HG02970 (cell line): ENCODE results near the gene ARRDC2.
A peak's percentile ranks its signal among the peaks of the same experiment; 100 is the strongest.
"Not testable (repeated sequence)": the region's sequence is repeated elsewhere in the genome, so short reads cannot be mapped to it uniquely, and the experiment has no call there.

Experiments
- ATAC-seq: cut with Tn5 transposase; IDR thresholded peaks from one replicate; pipeline ENCODE4 v1.9.1; 2021; ENCODE audit warnings: mild to moderate bottlenecking, moderate library complexity, moderate number of reproducible peaks; ENCODE audit not compliant: unreplicated experiment, low FRiP score

The ARRDC2 gene

DNA sequence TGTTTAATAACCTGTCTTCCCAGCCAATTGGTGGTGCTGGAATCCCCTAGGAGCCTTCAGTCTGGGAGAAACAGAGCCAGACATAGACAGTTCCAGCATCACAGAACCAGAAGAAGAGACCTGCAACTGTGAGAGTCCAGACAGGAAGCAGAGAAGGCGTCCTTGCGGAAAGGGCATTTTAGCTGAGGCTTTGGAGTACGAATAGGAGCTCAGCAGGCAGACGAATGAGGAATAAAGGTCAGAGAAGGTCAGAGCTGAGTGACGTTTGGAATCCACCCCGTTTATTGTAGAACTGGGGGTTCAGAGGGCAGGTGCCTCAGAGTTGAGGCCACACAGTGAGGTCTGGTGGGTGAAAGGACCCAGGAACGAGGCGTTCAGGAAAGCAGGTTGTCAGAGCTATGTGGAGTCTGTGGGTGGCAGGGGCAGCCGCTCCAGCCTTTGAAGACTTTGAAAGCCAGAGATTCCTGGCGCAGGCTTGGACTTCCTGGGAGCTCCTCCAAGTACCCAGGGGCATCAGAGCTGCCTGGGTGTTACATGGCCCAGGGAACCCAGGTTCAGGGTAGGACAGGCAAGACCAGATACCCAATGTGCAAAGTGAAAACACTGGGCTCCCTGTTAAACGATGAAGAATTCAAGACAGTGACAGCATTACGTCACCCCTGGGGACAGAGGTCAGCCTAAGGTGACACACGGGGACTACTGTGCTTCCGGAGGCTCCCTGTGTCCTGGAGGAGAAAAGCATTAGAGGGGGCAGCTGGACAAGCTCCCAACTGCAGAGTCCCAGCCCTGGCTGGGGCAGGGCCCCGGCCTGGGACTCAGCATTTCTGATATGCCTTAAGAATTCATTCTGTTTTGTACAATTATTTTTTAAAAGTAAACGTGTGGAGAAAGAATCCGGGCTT is 5.5 kb downstream of the ARRDC2 start:
- ATAC-seq, result no peak

GRCh38 chr19:18014197-18014596 is 6.2 kb downstream of the ARRDC2 start:
- ATAC-seq, result no peak

- no peak for ATAC-seq
Observed at GRCh38 chr19:18016209-18016910, 8.4 kb downstream of the ARRDC2 start.

- ATAC-seq, result no peak
Observed at GRCh38 chr19:18017275-18018083, 9.5 kb downstream of the ARRDC2 start.

DNA sequence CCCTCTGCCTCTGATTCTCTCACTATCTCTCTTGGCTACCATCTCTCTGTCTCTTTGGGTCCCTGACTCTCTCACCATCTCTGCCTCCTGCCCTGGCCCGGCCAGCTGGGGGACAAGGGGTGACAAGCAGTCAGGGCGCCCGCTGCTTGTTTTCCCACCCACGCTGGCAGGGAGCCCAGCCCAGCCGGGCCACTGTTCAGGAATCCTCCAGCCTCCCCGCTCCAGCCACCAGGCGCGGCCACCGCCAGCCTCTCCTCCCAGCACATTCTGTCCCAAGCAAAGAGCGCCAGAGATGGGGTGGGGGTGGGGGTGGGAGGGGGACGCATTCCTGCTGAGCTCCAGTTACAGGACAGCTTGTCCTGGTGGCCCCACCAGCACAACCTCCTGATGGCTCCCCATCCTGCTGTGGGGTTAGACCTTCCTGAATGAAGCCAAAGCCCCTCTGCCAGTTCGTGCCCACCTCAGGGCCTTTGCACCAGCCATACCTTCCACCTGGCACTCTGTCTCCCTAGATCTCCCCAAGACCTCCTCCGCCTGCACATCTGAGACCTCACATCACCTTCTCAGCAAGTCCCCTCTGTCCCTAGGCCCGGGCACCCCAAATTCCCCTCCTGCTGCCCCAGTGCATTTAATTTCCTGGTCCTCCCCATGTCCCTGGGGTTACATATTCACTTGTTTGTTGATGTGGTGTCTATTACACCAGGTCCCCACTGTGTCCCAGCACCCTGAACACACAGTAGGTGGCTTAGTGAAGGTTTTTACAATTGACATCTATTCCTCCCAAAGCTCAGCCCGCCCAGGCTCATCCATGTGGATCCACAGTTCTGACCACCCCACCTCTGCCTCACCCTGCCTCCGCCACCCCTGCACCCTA is 12.5 kb downstream of the ARRDC2 start:
- ATAC-seq, result no peak

DNA sequence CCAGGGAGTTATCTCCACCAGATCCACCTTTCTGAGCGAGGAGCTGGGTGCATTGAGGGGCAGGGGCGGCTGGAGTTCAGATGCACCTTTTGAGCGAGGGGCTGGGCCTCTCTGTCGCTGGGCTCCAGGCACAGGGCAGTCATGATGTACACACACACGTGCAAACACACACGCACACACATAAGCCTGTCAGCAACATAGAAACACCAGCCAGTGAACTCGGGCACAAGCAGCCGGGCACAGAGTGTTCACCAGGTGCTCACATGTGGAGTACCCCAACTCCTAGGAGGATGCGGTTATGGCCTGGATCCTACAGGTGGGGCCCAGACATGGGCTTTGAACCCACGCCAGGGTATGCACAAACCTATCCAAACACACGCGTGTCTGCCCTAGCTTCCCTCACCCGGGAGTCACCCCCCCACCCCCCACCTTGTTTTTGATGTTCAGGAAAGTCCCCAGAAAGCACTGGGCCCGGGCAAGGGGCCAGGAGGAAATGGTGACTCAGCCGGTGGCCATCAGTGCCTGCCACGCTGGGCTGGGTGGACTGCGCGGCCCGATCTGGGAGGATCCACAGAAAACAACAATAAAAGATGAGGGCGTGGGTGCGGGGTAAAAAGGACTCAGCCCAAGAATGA is 13.3 kb downstream of the ARRDC2 start:
- ATAC-seq, result no peak

DNA sequence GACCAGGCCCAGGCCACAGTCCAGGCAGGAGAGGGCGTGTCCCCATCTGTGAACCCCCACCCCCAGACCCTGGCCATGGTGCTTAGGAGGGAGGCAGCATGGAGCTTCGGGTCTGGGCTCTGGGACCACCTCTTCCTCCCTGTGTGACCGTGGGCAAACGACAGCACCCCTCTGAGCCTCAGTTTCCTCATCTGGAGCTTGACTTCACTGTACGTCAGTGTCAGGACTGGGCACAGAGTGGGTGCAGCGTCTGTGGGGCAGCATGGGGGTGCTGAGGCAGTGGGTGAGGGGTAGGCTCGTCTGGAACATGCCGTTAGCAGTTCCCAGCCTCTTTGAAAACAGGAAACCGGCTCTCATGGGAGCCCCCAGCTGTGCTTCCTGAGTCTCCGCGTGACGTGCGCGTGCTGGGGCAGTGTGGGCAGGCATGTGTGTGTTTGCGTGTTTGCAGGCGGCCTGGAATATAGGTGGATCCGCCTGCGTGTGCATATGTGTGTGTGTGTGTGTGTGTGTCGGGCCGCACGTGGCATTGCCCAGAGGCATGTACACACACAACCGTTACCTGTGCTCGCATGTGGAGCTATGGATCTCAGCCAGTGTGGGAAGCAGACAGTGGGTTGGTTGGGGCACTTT is 15.8 kb downstream of the ARRDC2 start:
- ATAC-seq, result no peak

- no peak for ATAC-seq
Observed at GRCh38 chr19:18027151-18027550, 19.2 kb downstream of the ARRDC2 start.

DNA sequence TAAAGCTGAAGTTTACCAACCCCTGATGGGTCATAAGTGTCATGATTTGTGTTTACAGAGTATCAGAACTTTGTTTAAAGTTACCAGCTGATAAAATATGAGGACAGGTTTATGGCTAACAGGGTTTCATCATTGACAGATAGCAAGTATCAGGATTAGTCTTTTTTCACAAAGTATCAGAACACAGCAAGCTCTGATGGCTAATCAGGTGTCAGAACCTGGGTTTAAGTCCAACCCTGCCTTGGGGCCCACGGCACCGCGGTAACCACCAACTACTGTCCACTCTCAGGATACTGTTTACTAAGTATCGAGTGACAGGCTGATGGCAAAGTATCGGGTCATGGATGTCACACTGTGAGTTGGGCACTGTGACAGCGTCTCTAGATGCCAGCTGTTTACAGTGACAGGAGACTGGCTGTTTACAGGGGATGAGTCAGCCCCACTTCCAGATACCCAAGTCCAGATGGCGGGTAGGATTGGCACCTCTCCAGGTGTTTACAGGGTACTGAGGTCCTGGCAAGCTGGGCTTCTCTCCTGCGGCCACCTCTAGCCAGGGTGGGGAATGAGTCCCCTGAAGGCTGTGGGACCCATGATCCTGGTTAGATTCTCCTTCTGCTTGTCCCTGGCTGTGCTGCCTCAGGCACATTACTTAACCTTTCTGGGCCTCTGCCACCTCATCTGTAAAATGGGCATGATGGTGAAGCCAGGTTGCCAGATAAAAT is 21.8 kb downstream of the ARRDC2 start:
- ATAC-seq, result no peak

GRCh38 chr19:18031401-18031800 is 23.4 kb downstream of the ARRDC2 start:
- not testable (repeated sequence) for ATAC-seq

- ATAC-seq, result not testable (repeated sequence)
Observed at GRCh38 chr19:18032102-18032501, 24.1 kb downstream of the ARRDC2 start.

DNA sequence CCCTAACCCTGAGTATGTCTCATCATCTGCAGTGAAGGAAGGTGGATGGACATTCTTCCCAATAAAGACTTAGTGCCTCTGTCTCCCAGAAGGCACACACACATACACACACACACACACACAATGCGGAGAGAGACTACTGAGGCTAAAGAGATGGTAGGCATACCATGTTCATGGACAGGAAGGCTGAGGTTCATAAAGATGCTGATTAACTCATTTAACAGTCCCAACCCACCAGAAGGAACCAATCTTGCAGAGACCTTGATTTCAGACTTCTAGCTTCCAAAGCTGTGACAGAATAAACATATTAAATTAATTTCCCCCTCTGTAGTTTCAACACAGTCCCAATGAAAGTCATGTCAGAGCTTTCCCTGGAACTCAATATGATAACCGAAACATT is 33.1 kb downstream of the ARRDC2 start:
- ATAC-seq, result no peak

GRCh38 chr19:18043676-18044075 is 35.7 kb downstream of the ARRDC2 start:
- ATAC-seq, result no peak

- ATAC-seq, result peak; percentile 81
Observed at GRCh38 chr19:18044825-18045304, 36.9 kb downstream of the ARRDC2 start.

DNA sequence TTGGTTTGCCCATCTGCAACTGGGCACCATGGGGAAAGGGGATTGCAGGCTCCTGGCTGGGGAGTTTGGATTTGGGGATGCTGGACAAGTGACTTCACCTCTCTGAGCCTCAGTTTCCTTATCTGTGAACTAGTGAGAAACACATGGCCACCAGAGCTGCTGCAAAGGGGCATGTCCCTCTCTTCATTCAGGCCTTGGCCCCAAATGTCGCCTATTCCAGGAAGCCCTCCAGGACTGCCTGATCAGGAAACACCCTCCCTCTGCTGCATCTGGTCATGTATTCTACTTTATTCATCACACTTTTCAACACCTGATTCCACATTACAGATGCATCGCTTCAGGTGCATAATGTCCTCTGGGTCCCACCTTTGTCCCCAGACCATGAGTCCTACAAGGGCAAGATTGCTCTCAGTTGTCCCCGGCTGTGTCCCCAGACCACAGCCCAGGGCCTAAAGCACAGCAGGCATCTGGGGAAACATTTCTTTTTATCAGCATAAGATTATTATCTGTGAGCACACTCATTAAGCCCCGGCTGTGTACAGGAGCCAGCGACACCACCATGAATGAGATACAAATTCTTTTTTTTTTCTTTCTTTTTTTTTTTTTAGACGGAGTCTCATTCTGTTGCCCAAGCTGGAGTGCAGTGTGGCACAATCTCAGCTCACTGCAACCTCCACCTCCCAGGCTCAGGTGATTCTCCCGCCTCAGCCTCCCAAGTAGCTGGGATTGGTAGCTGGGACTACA is 37.5 kb downstream of the ARRDC2 start:
- no peak for ATAC-seq

- no peak for ATAC-seq
Observed at GRCh38 chr19:18046059-18046718, 38.2 kb downstream of the ARRDC2 start.

DNA sequence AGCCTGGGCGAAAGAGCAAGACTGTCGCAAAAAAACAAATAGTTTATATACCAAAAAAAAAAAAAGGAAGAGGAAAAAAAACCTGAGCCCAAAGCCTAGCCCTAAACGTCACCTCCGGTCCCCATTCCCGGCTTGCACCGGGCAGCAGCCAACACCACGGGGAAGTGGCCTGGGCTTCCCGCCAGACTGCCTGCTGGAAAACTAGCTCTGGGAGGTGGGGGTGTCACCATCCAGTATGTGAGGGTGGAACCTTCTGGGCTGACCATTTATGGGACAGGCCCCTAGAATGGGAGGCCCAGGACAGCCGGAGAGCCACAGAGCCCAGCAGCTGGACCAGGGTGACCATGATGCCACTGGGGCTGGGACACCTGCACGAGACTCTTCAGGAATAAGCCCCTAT is 41.4 kb downstream of the ARRDC2 start:
- ATAC-seq, result no peak
